NCI-H1092 treated with DMSO at 0.1 percent for 48 hours (cell line): Measurements from ENCODE around the gene RUBCNL.

ENCODE experiments used
- DNase-seq: peaks from one replicate; lab custom pipeline; 2025; lab: John Stamatoyannopoulos, UW

RUBCNL gene

GRCh38 chr13:46307554-46307953 lies 79.5 kb downstream of the RUBCNL start:
- DNase-seq, result no peak

DNA sequence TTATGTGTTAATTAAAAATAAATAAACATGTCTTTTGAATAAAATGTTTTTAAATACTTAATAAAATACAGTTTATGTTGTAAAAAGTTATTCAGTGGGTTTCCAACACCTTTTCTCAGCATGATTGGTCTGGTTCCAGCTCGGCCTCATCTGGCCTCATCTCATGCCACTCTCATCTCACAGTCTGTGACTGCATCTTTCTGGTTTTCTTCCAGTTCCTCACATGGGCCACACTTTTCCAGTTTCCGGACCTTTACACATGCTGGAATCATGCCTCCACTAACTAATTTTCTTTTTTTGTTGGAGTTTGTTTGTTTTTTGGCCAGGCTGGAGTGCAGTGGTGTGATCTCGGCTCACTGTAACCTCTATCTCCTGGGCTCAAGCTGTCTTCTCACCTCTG lies 82.5 kb downstream of the RUBCNL start:
- no peak for DNase-seq

- DNase-seq, result no peak
Observed at GRCh38 chr13:46303742-46304385, 83.2 kb downstream of the RUBCNL start.

DNA sequence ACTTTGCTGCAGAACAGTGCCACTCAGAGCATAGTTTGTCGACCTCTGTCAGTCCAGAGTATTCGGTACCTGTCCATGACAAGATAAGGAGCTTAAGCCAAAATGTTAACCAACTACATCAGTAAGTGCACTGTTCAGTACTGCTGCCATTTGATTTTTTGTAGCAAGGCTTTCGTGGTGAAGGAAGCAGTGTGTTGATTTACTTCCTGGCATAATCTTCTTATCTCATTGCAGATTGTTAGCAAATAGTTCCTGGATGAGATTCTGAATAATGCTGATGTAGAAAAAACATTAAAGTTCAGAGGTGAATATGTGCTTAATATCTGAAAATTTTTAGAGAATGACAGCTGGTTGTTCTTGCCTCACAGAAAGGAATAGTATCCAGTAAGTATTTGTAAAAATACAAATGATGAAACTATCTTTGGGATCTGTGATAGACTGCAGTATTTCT lies 89.7 kb downstream of the RUBCNL start:
- DNase-seq, result no peak

GRCh38 chr13:46296921-46297320 lies 90.1 kb downstream of the RUBCNL start:
- DNase-seq, result no peak

DNA sequence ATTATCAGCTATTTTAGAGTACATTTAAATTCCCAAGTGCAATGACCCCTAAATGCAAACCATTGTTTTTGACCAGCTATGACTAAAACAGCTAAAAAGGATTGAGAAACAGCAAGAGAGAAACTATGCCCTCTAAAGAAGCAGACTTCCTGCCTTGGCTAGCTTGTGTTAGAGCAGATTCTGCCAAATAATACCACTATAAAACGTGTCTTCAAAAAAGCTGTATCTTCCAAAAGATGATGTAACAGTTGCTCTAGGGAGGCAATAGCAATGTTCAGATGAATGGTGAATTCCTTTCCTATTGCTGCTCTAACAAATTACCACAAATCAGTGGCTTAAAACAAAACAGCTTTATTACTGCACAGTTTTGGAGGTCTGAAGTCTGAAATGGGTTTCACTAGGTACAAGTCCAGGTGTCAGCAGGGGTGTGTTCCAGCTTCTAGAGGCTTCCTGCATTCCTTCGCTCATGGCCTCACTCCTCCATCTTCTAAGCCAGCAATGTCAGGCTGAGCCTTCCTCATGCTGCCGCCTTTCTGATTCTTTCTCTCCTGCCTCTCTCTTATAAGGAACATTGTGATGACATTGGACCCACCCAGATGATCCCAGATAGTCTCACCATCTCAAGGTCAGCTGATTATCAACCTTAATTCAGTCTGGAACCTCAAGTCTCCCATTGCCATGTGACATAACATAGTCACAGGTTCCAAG lies 90.8 kb downstream of the RUBCNL start:
- DNase-seq, result no peak

DNA sequence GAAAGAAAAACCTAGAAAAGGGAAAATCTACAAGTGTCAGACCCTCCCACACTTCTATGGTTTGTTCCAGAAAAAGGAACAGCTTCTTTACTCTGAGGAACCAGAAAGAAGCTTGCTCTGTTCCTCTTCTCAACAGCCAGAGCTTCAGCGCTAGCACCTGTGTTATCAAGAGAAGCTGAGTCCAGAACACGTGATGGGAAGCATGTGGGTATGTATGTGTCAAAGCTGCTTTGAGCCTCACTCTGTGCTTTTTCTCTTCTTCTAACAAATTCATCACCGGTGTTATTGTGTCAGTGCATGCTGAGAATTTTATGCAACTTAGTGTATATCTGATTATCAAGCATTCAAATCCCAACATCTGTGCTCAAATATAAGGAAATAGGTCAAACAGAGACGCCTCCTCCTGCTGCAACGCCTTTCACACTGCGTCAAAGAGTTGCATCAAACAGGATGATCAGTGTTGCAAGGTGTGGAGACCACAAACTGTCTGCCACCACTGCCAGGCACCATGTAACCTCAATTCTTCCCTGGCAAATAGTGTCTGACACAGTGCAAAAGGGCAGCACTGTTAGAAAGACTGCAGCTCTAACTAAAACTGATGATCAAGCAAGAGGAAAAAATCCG lies 91.4 kb downstream of the RUBCNL start:
- DNase-seq, result no peak

DNA sequence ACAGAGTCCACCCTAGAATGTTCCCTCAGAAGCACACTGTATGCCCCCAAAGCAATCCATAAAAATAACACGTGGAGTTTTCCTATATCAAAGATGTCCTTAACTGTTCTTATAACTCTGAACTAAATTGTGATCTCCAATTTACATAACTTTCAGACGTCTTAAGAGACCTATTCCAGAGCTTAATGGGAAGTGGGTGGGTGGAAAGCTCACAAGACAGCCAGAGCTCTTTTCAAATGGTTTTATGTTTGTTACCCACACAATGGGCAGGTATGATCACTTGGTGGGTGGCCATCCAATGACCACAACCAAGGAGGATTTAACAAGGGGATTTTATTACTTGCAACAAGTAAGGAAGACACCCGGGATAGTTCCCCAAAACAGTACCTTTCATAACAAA lies 93.6 kb downstream of the RUBCNL start:
- no peak for DNase-seq
